ENCODE results near the gene DCTN5. TPM values are rescaled to one million over a fixed set of nuclear protein-coding genes. Genes with fewer than 3 reads are reported as not detected.

DCTN5 gene
- total RNA-seq, 1 experiment from 2014 or later = 84.8 TPM

- Histone ChIP-seq H3K9me2 (ENCODE audit: insufficient read depth) (no peaks in the 10 kb centered on the region), H3K27me3 (ENCODE audit: insufficient read depth, low read depth) (no peaks in the 10 kb centered on the region), H3K36me3 (ENCODE audit: low read depth) (no peaks in the 10 kb centered on the region), H3K79me2 (ENCODE audit: low read depth) (no peaks in the 10 kb centered on the region), H3K27ac (no peak overlapping the region), H3K4me1 (replicated peaks; ENCODE audit: insufficient read depth) (no peaks in the 10 kb centered on the region), H3K4me2 (no peak overlapping the region), H3K9me3 (ENCODE audit: insufficient read depth, low read depth) (no peaks in the 10 kb centered on the region), H3F3A (ENCODE audit: insufficient read depth, low read depth) (no peaks in the 10 kb centered on the region), H4K20me1 (ENCODE audit: insufficient read depth) (no peaks in the 10 kb centered on the region), H2AFZ (no peak overlapping the region), H3K4me3 (no peak overlapping the region)
- CTCF ChIA-PET = no interaction called here
- intact Hi-C loops (cut with micrococcal nuclease; ENCODE audit: unreplicated experiment) = no loop called here
- POLR2A ChIA-PET (ENCODE audit: unreplicated experiment) = no interaction called here
- TF ChIP-seq EZH2 (IDR thresholded peaks at IDR 0.05; ENCODE audit: low read depth) (no peak), CTCF (conservative IDR thresholded peaks at IDR 0.05) (no peak)
- no peak for DNase-seq
- no TSS peak for BruUV-seq (replicated peaks)
Observed at GRCh38 chr16:23704772-23705516, 63.7 kb downstream of the DCTN5 start.

- no peak for TF ChIP-seq EZH2 (IDR thresholded peaks at IDR 0.05; ENCODE audit: low read depth)
- no peak overlapping the region for H3K4me3 ChIP-seq
- H3K27ac ChIP-seq = no peak overlapping the region
- DNase-seq = no peak
- no peaks in the 10 kb centered on the region for H4K20me1 ChIP-seq (ENCODE audit: insufficient read depth)
- H3K9me3 ChIP-seq (ENCODE audit: insufficient read depth, low read depth) = no peaks in the 10 kb centered on the region
- no peaks in the 10 kb centered on the region for H3K27me3 ChIP-seq (ENCODE audit: insufficient read depth, low read depth)
- H3K9me2 ChIP-seq (ENCODE audit: insufficient read depth) = no peaks in the 10 kb centered on the region
- H3K36me3 ChIP-seq (ENCODE audit: low read depth) = no peaks in the 10 kb centered on the region
- no TSS peak for BruUV-seq (replicated peaks)
- CTCF ChIA-PET = no interaction called here
- POLR2A ChIA-PET (ENCODE audit: unreplicated experiment) = no interaction called here
- H2AFZ ChIP-seq = no peak overlapping the region
- no peak overlapping the region for H3K4me2 ChIP-seq
- no peaks in the 10 kb centered on the region for H3K79me2 ChIP-seq (ENCODE audit: low read depth)
- intact Hi-C loops (cut with micrococcal nuclease; ENCODE audit: unreplicated experiment) = no loop called here
- H3K4me1 ChIP-seq (replicated peaks; ENCODE audit: insufficient read depth) = no peaks in the 10 kb centered on the region; the same call in 1 of the 2 replicates
- no peaks in the 10 kb centered on the region; the same call in 1 of the 2 replicates for H3F3A ChIP-seq (ENCODE audit: insufficient read depth, low read depth)
Observed at GRCh38 chr16:23705517-23705902, 64.2 kb downstream of the DCTN5 start.

GRCh38 chr16:23706439-23706838 lies 65.2 kb downstream of the DCTN5 start:
- Histone ChIP-seq H4K20me1 (ENCODE audit: insufficient read depth) (no peaks in the 10 kb centered on the region), H3K9me3 (ENCODE audit: insufficient read depth, low read depth) (no peaks in the 10 kb centered on the region), H3K27ac (no peak overlapping the region), H3K4me2 (no peak overlapping the region), H3K4me1 (replicated peaks; ENCODE audit: insufficient read depth) (peaks cover 7% of the 10 kb centered on the region), H3K4me3 (no peak overlapping the region), H3K9me2 (ENCODE audit: insufficient read depth) (no peaks in the 10 kb centered on the region), H3K79me2 (ENCODE audit: low read depth) (no peaks in the 10 kb centered on the region), H3K27me3 (ENCODE audit: insufficient read depth, low read depth) (no peaks in the 10 kb centered on the region), H3F3A (ENCODE audit: insufficient read depth, low read depth) (peaks cover 9% of the 10 kb centered on the region; the same call in 1 of the 2 replicates), H3K36me3 (ENCODE audit: low read depth) (no peaks in the 10 kb centered on the region), H2AFZ (no peak overlapping the region)
- TF ChIP-seq EZH2 (IDR thresholded peaks at IDR 0.05; ENCODE audit: low read depth) = no peak
- no peak for TF ChIP-seq CTCF (conservative IDR thresholded peaks at IDR 0.05)
- intact Hi-C loops (cut with micrococcal nuclease; ENCODE audit: unreplicated experiment) = no loop called here
- CTCF ChIA-PET = no interaction called here
- POLR2A ChIA-PET (ENCODE audit: unreplicated experiment) = no interaction called here
- no TSS peak for BruUV-seq (replicated peaks)
- no peak for DNase-seq

- H3K36me3 ChIP-seq (ENCODE audit: low read depth) = no peaks in the 10 kb centered on the region
- H3K4me3 ChIP-seq = no peak overlapping the region
- no peaks in the 10 kb centered on the region for H3K9me3 ChIP-seq (ENCODE audit: insufficient read depth, low read depth)
- POLR2A ChIA-PET (ENCODE audit: unreplicated experiment) = no interaction called here
- H3K27ac ChIP-seq = no peak overlapping the region
- H3F3A ChIP-seq (ENCODE audit: insufficient read depth, low read depth) = peaks cover 12% of the 10 kb centered on the region; the same call in 1 of the 2 replicates
- BruUV-seq (replicated peaks) = no TSS peak
- no peaks in the 10 kb centered on the region for H4K20me1 ChIP-seq (ENCODE audit: insufficient read depth)
- no peaks in the 10 kb centered on the region for H3K79me2 ChIP-seq (ENCODE audit: low read depth)
- H2AFZ ChIP-seq = no peak overlapping the region
- intact Hi-C loops (cut with micrococcal nuclease; ENCODE audit: unreplicated experiment) = no loop called here
- no peak for TF ChIP-seq EZH2 (IDR thresholded peaks at IDR 0.05; ENCODE audit: low read depth)
- no peak for TF ChIP-seq CTCF (conservative IDR thresholded peaks at IDR 0.05)
- H3K27me3 ChIP-seq (ENCODE audit: insufficient read depth, low read depth) = no peaks in the 10 kb centered on the region
- no peak for DNase-seq
- CTCF ChIA-PET = no interaction called here
- no peaks in the 10 kb centered on the region for H3K9me2 ChIP-seq (ENCODE audit: insufficient read depth)
- H3K4me2 ChIP-seq = no peak overlapping the region
- H3K4me1 ChIP-seq (replicated peaks; ENCODE audit: insufficient read depth) = peaks cover 19% of the 10 kb centered on the region
Observed at GRCh38 chr16:23709536-23709935, 68.3 kb downstream of the DCTN5 start.
